GM06990 (cell line): ENCODE data around the gene LGALS9C.
A peak's percentile ranks its signal among the peaks of the same experiment; 100 is the strongest.
"Not testable (repeated sequence)": the region's sequence is repeated elsewhere in the genome, so short reads cannot be mapped to it uniquely, and the experiment has no call there.

Experiments
- DNase-seq: peaks from one replicate; pipeline ENCODE4 v3.0.0-alpha.2; 2011; ENCODE audit not compliant: insufficient read length; ENCODE audit errors: extremely low read depth
- H3K27me3 ChIP-seq: replicated peaks from 2 replicates; pipeline ENCODE4 v1.6.0; 2011; ENCODE audit warnings: low read length; ENCODE audit not compliant: control insufficient read depth, insufficient read depth
- H3K36me3 ChIP-seq: 2 replicates; pipeline ENCODE4 v1.5.1; 2011; ENCODE audit warnings: low read length; ENCODE audit not compliant: control insufficient read depth, insufficient read depth
- H3K4me3 ChIP-seq: replicated peaks from 2 replicates; pipeline ENCODE4 v1.5.1; 2011; ENCODE audit warnings: low read depth, mild to moderate bottlenecking, control low read depth, low read length
- TF ChIP-seq, protein P1 (sequence below): IDR thresholded peaks from 2 replicates; pipeline ENCODE4 v1.5.1; 2011; ENCODE audit warnings: low read length, control low read depth, mild to moderate bottlenecking, inconsistent platforms; ENCODE audit not compliant: insufficient read depth, poor library complexity, severe bottlenecking

LGALS9C gene

DNA sequence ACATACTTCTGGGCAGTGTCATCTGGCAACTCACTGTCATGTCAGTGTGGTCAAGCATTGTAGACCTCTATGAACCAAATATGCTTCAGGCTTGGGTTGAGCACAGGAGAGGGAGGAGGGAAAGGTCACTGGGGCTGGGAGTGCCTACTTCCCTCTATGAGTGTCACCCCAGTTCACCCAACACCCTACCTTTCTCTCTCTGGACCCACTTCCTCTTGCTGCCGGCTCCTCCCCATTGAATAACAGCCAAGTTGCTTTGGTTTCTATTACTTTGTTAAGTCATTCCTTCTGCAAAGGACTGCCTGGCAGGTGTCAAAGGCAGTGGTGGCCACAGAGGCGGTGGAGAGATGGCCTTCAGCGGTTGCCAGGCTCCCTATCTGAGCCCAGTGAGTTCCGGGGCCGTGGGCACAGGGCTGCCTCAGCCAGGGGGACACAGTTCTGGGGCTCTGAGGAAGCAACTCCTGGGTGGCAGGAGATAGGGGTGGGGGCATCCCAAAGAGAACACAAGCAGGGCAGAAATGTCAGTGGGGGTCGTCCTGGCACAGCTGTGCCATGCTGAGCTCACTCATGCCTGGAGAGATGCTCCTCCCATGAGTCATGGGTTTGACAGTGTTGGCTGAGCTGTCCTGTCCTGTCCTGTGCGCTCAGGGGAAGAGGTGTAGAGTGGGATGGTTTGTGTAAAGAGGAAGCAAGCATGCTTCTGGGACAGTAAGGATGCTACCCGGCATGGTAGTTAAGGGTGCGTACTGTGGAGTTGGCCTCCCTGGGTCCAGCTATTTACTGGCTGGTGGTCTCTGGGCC lies at the start of gene LGALS9C:
Gene LGALS9C, plus strand, starts transcription at position 282 of the 801 bp plus-strand sequence. Its CDS starts 66 bp downstream, at position 348.
- not testable (repeated sequence) for H3K27me3 ChIP-seq, H3K4me3 ChIP-seq, H3K36me3 ChIP-seq
- DNase-seq = peak; percentile 46

DNA sequence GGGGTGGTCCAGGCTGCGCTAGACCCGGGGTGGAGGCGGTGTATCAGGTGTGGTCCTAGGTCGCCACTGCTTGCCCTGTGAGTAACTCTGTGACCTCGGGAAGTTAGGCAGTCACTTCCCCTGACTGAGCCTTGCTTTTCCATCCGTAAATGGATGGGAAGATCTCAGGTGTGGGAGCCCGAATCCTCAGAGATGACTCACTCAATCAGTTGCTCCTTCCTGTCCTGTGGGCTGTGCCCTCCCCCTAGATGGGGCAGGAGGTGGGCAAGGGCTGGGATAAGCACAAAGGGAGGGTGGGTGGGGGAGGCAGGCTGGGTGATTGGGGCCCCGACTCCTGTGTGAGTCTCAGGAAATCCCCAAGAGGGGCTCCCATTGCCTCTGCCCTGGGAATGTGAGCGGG lies 44.4 kb upstream of the LGALS9C start:
- not testable (repeated sequence) for DNase-seq, H3K36me3 ChIP-seq, H3K27me3 ChIP-seq, H3K4me3 ChIP-seq

DNA sequence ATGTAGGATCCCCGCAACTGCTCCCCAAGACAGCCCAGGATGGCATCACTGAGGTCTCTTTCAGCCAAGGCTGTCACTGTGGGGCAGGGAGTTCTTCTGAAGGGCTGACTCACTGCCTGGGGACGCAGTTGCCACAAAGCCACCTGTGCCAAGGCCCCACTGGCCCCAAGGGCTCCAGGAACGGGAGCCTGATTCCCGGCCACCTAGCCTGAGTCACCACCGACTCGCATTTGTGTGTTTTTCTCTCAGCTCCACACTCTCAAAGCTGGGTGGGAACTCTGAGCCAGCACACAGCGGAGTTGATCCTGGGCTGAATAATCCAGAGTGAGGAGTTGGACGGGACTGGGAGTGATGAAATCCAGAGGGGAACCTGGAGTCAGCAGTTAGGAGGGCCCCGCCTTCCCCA lies 37.1 kb upstream of the LGALS9C start:
- not testable (repeated sequence) for H3K27me3 ChIP-seq, H3K4me3 ChIP-seq, DNase-seq, H3K36me3 ChIP-seq

DNA sequence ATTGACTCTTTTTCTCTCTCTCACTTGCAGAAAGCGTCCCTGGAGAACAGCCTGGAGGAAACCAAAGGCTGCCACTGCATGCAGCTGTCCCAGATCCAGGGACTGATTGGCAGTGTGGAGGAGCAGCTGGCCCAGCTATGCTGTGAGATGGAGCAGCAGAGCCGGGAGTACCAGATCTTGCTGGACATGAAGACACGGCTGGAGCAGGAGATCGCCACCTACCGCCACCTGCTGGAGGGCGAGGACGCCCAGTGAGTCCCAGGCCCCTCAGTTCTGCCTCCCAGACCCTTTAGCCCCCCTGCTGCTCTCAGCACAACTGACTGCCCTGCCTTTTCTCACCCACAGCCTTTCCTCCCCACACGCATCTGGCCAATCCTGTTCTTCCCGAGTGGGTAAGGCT lies 34.5 kb upstream of the LGALS9C start:
- H3K36me3 ChIP-seq, DNase-seq, H3K4me3 ChIP-seq, H3K27me3 ChIP-seq: not testable (repeated sequence)
- TF ChIP-seq, protein P1, sequence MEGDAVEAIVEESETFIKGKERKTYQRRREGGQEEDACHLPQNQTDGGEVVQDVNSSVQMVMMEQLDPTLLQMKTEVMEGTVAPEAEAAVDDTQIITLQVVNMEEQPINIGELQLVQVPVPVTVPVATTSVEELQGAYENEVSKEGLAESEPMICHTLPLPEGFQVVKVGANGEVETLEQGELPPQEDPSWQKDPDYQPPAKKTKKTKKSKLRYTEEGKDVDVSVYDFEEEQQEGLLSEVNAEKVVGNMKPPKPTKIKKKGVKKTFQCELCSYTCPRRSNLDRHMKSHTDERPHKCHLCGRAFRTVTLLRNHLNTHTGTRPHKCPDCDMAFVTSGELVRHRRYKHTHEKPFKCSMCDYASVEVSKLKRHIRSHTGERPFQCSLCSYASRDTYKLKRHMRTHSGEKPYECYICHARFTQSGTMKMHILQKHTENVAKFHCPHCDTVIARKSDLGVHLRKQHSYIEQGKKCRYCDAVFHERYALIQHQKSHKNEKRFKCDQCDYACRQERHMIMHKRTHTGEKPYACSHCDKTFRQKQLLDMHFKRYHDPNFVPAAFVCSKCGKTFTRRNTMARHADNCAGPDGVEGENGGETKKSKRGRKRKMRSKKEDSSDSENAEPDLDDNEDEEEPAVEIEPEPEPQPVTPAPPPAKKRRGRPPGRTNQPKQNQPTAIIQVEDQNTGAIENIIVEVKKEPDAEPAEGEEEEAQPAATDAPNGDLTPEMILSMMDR = peak; percentile 4

DNA sequence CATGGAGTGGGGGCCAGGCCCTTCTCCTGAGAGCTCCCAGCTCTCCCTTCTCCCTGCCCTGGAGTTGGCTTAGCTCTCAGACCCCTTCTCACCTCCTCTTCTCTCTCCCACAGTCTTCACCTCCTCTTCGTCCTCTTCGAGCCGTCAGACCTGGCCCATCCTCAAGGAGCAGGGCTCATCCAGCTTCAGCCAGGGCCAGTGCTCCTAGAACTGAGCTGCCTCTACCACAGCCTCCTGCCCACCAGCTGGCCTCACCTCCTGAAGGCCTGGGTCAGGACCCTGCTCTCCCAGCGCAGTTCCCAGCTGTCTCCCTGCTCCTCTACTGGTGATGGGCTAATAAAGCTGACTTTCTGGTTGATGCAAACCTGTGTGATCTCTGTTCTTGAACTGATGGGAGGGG lies 34.1 kb upstream of the LGALS9C start:
- H3K36me3 ChIP-seq, H3K4me3 ChIP-seq, DNase-seq, H3K27me3 ChIP-seq: not testable (repeated sequence)

DNA sequence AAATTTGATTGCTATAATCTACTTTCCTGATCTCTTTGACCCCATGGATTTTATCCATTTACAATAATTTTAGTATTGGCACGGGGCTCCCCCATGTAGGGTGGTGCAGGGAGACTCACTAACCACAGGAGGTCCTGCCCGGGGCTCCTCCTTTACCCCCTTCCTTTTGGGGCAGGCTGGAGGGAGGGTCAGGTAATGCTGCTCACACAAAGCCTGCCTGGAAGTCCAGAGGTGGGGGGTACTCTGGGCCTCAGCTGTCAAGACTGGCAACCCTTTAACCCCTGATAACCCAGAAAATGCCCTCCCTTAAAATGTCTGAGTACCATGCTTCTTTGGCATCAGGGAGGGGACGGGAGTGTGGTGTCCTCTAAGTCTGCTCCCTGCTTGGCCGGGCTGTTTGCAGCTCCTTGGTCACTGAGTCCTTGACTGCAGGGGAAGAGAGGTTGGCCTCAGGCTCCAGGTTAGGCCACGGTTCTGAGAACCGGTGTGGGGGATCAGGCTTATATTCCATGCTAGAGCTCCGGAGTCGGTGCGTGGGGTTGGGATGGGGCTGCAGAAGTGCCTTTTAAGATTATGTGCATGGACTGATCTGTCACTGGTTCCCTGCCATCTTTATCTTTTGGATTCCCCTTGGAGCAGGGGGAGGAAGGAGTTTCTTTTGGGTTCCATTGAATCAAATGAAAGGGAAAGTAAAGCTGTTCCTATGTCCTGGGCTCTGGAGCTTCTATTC lies 28.9 kb upstream of the LGALS9C start:
- not testable (repeated sequence) for DNase-seq, H3K4me3 ChIP-seq, H3K36me3 ChIP-seq, H3K27me3 ChIP-seq

DNA sequence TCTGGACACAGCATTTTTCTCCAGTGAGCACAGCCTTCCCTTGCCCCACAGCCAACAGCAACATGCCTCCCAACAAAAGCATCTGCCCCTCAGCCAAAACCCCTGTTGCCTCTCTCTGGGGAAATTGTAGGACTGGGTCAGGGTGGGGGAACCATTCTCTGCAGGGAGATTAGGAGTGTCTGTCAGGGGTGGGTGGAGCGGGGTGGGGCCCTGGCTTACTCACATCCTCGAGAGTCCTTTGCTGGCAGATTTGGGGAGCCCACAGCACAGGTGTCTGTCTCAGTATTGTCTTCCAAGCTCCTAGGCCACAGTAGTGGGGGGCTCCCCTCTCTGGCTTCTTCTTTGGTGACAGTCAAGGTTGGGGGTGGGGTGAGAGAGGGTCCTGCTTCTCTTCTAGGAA lies 28.3 kb upstream of the LGALS9C start:
- H3K36me3 ChIP-seq, H3K27me3 ChIP-seq, DNase-seq, H3K4me3 ChIP-seq: not testable (repeated sequence)

DNA sequence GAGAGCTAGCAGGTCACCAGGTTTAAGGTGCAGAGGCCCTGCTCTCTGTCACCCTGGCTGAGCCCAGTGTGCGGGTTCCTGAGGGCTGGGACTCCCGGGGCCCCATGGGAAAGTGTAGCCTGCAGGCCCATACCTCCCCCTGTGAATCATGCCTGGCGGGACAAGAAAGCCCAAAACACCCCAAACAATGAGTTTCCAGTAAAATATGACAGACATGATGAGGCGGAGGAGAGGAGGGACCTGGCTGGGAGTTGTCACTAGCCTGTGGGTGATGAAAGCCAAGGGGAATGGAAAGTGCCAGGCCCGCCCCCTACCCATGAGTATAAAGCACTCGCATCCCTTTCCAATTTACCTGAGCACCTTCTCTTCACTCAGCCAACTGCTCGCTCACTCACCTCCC lies 26.8 kb upstream of the LGALS9C start:
- H3K27me3 ChIP-seq, H3K36me3 ChIP-seq, H3K4me3 ChIP-seq, DNase-seq: not testable (repeated sequence)

DNA sequence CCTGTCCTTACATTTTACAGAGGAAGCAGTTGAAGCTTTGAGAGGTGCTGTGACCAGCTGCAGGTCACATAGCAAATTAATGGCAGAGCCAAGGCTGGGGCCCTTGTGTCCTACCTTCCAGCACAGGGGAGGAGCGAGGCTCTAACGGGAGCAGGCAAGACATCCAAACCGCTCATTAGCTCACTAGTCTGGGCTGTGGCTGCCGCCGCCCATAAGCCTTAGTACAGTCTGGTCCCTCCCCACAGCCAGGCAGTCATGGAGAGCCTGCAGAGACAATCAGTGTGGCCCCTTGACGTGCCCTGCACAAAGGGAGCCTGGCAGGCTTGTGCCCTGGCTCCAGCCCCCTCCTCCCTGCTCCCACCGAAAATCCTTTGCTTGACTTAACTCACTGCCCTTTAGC lies 25.6 kb upstream of the LGALS9C start:
- H3K27me3 ChIP-seq, H3K4me3 ChIP-seq, DNase-seq, H3K36me3 ChIP-seq: not testable (repeated sequence)

DNA sequence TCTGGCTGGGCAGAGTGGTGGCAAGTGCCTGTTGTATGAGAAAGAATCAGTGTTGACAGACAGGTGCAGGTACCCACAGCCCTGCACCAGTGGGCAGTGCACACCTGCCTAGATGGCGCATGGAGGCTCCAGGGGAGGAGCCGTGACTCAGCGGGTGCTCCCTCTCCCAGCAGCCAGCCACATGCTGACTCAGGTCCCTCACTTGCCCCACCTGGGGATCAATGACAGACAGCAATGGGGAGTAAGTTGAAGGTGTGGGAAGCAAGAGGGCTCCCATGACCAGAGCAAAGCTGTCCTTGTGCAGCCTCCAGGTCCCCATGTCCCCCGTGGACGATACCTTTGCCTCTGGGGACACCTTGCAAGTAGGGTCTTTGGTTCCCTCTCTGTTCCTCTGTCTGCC lies 24.6 kb upstream of the LGALS9C start:
- DNase-seq, H3K27me3 ChIP-seq, H3K4me3 ChIP-seq, H3K36me3 ChIP-seq: not testable (repeated sequence)

DNA sequence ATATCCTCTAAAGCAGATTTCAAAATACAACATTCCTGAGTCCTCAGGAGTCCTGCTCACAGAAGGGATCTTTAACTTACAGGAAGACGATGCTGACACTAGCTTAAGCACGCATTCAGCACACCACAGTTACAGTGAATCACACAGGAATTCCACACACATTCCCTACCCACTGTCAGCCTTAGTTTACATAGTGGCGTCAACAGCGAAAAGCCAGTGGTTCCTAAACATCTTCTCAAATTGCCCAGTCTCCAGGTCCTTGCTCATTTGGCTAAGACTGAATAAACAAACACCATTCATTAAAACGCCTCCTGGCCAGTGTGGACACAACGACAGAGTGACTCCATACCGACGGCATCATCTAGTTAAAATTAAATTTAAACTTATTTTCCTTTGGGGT lies 17.6 kb upstream of the LGALS9C start:
- H3K36me3 ChIP-seq, H3K27me3 ChIP-seq, DNase-seq, H3K4me3 ChIP-seq: not testable (repeated sequence)

DNA sequence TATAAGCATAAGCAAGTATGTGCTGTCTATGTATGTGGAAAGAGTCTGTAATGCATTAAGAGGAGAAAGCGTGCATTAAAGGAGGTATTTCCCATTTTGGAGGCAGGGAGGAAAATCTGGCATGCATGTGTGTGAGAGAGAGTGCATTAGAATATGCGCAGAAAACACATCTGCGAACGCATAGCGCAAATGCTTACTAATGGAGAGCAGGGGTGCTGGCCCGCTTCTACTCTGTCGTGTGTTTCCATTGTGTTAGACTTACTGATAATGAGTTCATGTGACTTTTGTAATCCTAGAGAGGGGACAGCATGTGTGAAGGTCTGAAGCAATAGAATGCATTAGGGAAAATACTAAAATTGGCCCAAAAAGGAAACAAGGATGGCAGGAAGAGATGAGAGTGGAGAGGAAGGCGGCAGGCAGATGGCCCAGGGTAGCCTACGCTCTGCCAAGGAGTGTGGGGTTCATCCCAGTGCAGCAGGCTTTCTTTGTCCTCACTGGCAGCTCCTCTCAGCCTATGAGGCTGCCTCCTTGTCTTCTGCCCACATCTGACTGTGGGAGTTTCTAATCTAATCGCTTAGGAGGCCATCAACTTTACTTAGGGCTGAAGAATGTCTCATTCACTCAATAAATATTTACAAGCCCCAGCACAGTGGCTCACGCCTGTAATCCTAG lies 12.6 kb upstream of the LGALS9C start:
- not testable (repeated sequence) for H3K4me3 ChIP-seq, H3K27me3 ChIP-seq, H3K36me3 ChIP-seq, DNase-seq
